Naive thymus-derived CD8-positive, alpha-beta T cell (primary cell): ENCODE measurements around the gene EYS. TPM values are rescaled to one million over a fixed set of nuclear protein-coding genes. Genes with fewer than 3 reads are reported as not detected.
"Not testable (repeated sequence)": the region's sequence is repeated elsewhere in the genome, so short reads cannot be mapped to it uniquely, and the experiment has no call there.

Source experiments
- ATAC-seq, 2 donors: fragments of 150-1000 bp; cut with Tn5 transposase in 1 of 2; sonication (Bioruptor Pico), chemical (Tn5 transposase) in 1 of 2; 1 replicate in 1 of 2; 2 replicates in 1 of 2; pipeline ENCODE4 v1.10.0; 2021; ENCODE audit warnings: mild to moderate bottlenecking in 2 of 2, moderate library complexity in 2 of 2
- POLR2A ChIA-PET: fragments of 350-600 bp; sonication (Branson Sonifier 250); formaldehyde crosslinking; loops from one replicate; lab custom pipeline; 2021; ENCODE audit warnings: antibody characterized with exemption; lab: Charles Lee
- DNase-seq, 10 donors: peaks; one replicate each; pipeline versions ENCODE4 v3.0.0 to v3.0.0-alpha.2; 2020 to 2022
- H3K27ac Mint-ChIP-seq, 10 donors: one replicate each; pipeline ENCODE4 v1.8.0; 2020 to 2022; ENCODE audit warnings: mild to moderate bottlenecking in 10 of 10, mixed read lengths in 10 of 10, moderate library complexity in 4 of 10, inconsistent platforms in 1 of 10
- H3K27me3 Mint-ChIP-seq, 5 donors: one replicate each; pipeline ENCODE4 v1.8.0; 2021 to 2022; ENCODE audit warnings: mixed read lengths in 5 of 5
- H3K36me3 Mint-ChIP-seq, 3 donors: one replicate each; pipeline ENCODE4 v1.8.0; 2020 to 2022; ENCODE audit warnings: mixed read lengths in 3 of 3, mild to moderate bottlenecking in 2 of 3, inconsistent platforms in 1 of 3
- H3K4me1 Mint-ChIP-seq, 4 donors: one replicate each; pipeline ENCODE4 v1.8.0; 2021 to 2022; ENCODE audit warnings: mixed read lengths in 4 of 4
- H3K4me3 Mint-ChIP-seq, 10 donors: one replicate each; pipeline ENCODE4 v1.8.0; 2020 to 2022; ENCODE audit warnings: mild to moderate bottlenecking in 10 of 10, mixed read lengths in 10 of 10, moderate library complexity in 6 of 10, inconsistent platforms in 1 of 10
- H3K9me3 Mint-ChIP-seq, 9 donors: one replicate each; pipeline ENCODE4 v1.8.0; 2020 to 2022; ENCODE audit warnings: mixed read lengths in 9 of 9, mild to moderate bottlenecking in 3 of 9, inconsistent platforms in 1 of 9, moderate library complexity in 1 of 9
- polyA plus RNA-seq, 3 donors: library from polyadenylated mRNA; unstranded; fragments of 300-500 nt; fragmentation: Illumina TruSeq; gene quantifications; one replicate each; pipeline ENCODE4 v1.2.3, GENCODE V29; 2021
- total RNA-seq, 8 experiments: library from RNA in 2 of 8; stranded (reverse) in 2 of 8; gene quantifications; one replicate each; pipeline ENCODE4 v1.2.3 and lab custom pipeline; 2021 to 2026

EYS gene
- total and polyA plus RNA-seq, 5 experiments from 2014 or later, result 0.07 to 0.09 TPM; not detected in 3

- Mint-ChIP-seq H3K4me1 (no peaks in the 10 kb centered on the region), H3K36me3 (no peaks in the 10 kb centered on the region), H3K27me3 (peaks cover 0 to 2% (median 0%) of the 10 kb centered on the region in 5 donors), H3K27ac (no peak overlapping the region), H3K4me3 (no peak overlapping the region), H3K9me3 (peaks cover 0 to 13% (median 2%) of the 10 kb centered on the region in 9 donors)
- DNase-seq, result no peak
- POLR2A ChIA-PET, result no interaction called here
- ATAC-seq, result no peak
Measured at GRCh38 chr6:63935732-63936131, 1771.3 kb downstream of the EYS start.

- DNase-seq, H3K9me3 Mint-ChIP-seq, H3K4me1 Mint-ChIP-seq, H3K27ac Mint-ChIP-seq, H3K27me3 Mint-ChIP-seq, H3K4me3 Mint-ChIP-seq, POLR2A ChIA-PET, ATAC-seq, H3K36me3 Mint-ChIP-seq: not testable (repeated sequence)
Measured at GRCh38 chr6:63933948-63934347, 1773.1 kb downstream of the EYS start.

GRCh38 chr6:63930848-63931247 is 1776.2 kb downstream of the EYS start:
- POLR2A ChIA-PET, result no interaction called here
- Mint-ChIP-seq H3K9me3 (peaks cover 0 to 5% (median 0%) of the 10 kb centered on the region in 9 donors), H3K4me3 (no peak overlapping the region), H3K27me3 (peaks cover 0 to 3% (median 0%) of the 10 kb centered on the region in 5 donors), H3K36me3 (no peaks in the 10 kb centered on the region), H3K27ac (no peak overlapping the region), H3K4me1 (no peaks in the 10 kb centered on the region)
- ATAC-seq (no peak), DNase-seq (no peak)

- DNase-seq, result no peak
- no peak overlapping the region for H3K27ac Mint-ChIP-seq
- peaks cover 0 to 2% (median 0%) of the 10 kb centered on the region in 5 donors for H3K27me3 Mint-ChIP-seq
- H3K4me3 Mint-ChIP-seq, result no peak overlapping the region
- no peaks in the 10 kb centered on the region for H3K4me1 Mint-ChIP-seq
- POLR2A ChIA-PET, result no interaction called here
- H3K36me3 Mint-ChIP-seq, result no peaks in the 10 kb centered on the region
- no peak for ATAC-seq
- peaks cover 0 to 5% (median 0%) of the 10 kb centered on the region in 9 donors for H3K9me3 Mint-ChIP-seq
Measured at GRCh38 chr6:63929111-63929510, 1777.9 kb downstream of the EYS start.

DNA sequence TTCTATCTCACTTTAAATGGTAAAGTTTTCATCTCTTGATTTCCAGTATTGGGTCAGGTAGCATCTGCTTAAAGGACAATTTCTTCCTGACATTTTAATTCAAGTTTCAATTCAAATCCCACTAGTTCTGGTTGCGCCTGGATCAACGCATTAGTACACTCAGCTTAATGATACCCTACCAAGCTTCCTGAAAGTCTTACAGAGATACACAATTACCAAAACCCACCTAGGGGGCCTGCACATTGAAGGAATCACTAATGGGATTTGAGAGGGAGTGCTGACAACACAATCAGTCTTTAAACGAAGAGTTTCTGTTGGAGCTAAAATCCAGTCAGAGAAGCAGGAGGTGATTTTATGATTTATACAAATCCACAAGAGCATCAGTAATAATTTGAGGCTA is 1778.4 kb downstream of the EYS start:
- DNase-seq (no peak), ATAC-seq (no peak)
- POLR2A ChIA-PET, result no interaction called here
- Mint-ChIP-seq H3K4me1 (no peaks in the 10 kb centered on the region), H3K4me3 (no peak overlapping the region), H3K9me3 (peaks cover 0 to 3% (median 0%) of the 10 kb centered on the region in 9 donors), H3K36me3 (no peaks in the 10 kb centered on the region), H3K27ac (no peak overlapping the region), H3K27me3 (peaks cover 0 to 2% (median 0%) of the 10 kb centered on the region in 5 donors)

DNA sequence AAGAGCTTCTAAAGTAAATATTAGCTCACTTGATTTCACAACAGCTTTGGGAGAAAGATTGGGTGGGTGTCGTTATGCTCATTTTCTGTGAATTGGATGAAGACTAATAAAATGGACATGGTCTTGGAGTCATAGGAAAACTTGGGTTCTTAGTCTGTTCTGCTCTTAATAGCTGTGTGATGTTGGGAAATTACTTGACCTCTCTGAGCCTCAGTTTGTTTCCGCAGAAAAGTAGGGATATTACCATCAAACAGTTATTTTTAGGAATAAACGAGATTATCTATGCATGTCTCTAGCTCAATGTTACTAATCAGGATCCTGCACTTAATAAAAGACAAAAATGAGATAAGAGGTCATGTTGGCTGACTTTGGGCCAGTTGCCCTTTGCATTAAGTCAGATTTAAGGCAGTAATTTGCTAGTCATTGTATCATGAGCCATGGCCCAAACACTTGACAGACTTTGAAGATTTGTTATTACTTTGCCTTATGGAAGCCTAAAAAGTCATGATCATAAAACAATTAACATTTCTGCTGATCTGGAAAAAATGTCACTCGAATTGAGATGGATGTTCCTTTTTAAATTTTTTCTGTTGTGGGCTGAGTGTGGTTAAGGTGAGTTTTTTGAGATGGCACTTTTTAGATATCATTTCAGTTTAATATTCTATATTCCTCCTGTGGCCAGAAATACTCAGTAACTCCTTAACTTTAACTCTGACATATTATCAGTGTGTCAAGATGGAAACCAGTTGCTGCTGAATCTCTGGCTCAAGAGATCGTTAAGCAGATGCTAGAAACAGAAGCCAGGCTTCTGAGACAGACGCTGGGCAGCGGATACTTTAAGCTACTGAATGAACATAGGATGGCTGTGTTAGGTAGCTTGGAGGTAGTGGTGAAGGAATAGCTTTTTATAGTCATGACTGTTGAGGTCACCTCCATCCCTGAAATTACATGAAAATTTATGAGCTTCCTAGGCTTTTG is 1779.8 kb downstream of the EYS start:
- POLR2A ChIA-PET, result no interaction called here

DNA sequence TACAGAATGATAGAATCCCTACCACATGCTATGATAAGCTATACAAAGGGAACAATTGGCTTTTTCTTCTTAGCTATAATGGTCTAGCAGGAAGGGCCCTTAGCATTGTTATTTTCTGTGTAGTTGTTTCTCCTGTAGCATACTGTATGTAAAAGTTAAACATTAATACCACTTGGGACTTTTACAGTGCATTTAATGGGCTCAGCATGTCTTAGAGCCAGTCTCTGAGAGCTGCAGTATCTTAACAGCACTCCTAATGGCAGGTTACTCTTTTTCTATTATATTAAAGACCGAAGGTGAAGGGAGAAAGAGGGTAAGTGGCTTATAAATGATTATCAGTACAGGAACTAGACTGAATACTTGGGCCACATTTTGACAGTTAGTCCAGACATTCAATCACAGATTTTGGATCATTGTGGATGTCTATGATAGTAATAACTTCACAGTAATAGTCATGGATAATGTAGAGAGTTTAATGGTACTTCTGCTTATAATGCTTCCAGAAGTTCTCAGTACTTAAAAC is 1780.7 kb downstream of the EYS start:
- DNase-seq (no peak), ATAC-seq (no peak)
- H3K36me3 Mint-ChIP-seq, result no peaks in the 10 kb centered on the region
- peaks cover 0 to 4% (median 2%) of the 10 kb centered on the region in 5 donors for H3K27me3 Mint-ChIP-seq
- no peaks in the 10 kb centered on the region for H3K4me1 Mint-ChIP-seq
- POLR2A ChIA-PET, result no interaction called here
- no peak overlapping the region for H3K4me3 Mint-ChIP-seq
- H3K27ac Mint-ChIP-seq, result no peak overlapping the region
- H3K9me3 Mint-ChIP-seq, result no peaks in the 10 kb centered on the region

More for the DNA sequence above, 1779.8 kb downstream of the EYS start:
- Mint-ChIP-seq H3K9me3 (no peaks in the 10 kb centered on the region), H3K4me1 (no peaks in the 10 kb centered on the region), H3K36me3 (no peaks in the 10 kb centered on the region), H3K4me3 (no peak overlapping the region), H3K27me3 (peaks cover 0 to 2% (median 0%) of the 10 kb centered on the region in 5 donors), H3K27ac (no peak overlapping the region)
- no peak for ATAC-seq
- no peak for DNase-seq

DNA sequence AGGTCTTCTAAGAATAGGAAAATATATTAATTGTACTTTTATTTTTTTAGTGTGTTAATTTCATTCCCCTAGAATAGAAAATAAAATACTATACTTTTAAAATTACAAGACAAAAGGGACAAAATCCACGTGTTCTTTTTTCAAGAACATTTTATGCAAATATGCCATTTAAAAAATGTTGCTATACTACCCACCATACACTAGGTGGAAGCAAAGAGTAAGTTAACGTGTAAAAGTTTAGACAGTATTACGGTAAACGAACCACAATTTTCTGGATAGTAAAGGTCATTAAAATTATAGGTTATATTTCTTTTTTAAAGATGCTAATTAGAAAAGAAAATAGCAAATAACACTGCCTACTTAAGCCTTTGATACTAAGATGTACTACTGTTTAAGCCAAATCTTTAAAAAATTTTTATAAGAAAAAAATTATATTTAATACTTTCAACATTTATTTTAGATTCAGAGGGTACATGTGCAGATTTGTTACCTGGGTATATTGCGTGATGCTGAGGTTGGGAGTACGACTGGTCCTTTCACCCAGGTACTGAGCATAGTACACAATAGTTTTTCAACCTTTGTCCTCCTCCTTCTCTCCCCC is 1783.8 kb downstream of the EYS start:
- H3K4me3 Mint-ChIP-seq, result no peak overlapping the region
- H3K36me3 Mint-ChIP-seq, result no peaks in the 10 kb centered on the region
- DNase-seq (peak in 3 of 10 donors; percentile 13 to 16 (median 15)), ATAC-seq (peak in 1 of 2 donors; percentile 48)
- H3K27me3 Mint-ChIP-seq, result peaks cover 1 to 18% (median 2%) of the 10 kb centered on the region in 5 donors
- no peaks in the 10 kb centered on the region for H3K4me1 Mint-ChIP-seq
- POLR2A ChIA-PET, result no interaction called here
- H3K9me3 Mint-ChIP-seq, result no peaks in the 10 kb centered on the region
- no peak overlapping the region for H3K27ac Mint-ChIP-seq

DNA sequence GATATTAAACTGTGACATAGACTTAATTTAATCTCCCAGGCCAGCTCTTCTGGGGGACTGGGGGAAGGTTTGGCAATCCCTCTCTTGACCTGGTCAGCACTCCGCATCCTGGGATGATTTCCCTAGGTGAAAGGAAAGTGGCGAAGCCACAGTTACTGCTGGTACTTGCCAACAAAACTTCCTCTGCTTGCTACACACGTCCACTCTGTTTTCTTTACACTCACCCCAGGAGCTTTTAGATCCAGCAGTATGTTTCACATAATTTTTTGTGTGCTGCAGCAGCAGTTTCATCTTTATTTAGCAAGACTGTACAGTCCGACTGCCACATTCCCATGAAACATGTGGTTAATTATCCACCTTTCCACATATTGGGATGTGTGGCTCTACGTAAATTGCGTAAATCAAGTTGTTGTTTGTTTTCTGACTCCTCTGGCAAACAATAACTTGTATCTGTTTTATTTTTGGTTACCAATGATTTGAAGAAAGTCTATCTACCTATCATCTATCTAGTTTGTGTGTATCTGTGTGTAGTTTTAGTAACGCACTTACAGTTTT is 1787.4 kb downstream of the EYS start:
- no peak for ATAC-seq
- H3K27ac Mint-ChIP-seq, result no peak overlapping the region
- no peak overlapping the region for H3K4me3 Mint-ChIP-seq
- H3K9me3 Mint-ChIP-seq, result no peaks in the 10 kb centered on the region
- no peak for DNase-seq
- H3K27me3 Mint-ChIP-seq, result peaks cover 0 to 18% (median 3%) of the 10 kb centered on the region in 5 donors
- POLR2A ChIA-PET, result no interaction called here
- no peaks in the 10 kb centered on the region for H3K4me1 Mint-ChIP-seq
- H3K36me3 Mint-ChIP-seq, result no peaks in the 10 kb centered on the region

DNA sequence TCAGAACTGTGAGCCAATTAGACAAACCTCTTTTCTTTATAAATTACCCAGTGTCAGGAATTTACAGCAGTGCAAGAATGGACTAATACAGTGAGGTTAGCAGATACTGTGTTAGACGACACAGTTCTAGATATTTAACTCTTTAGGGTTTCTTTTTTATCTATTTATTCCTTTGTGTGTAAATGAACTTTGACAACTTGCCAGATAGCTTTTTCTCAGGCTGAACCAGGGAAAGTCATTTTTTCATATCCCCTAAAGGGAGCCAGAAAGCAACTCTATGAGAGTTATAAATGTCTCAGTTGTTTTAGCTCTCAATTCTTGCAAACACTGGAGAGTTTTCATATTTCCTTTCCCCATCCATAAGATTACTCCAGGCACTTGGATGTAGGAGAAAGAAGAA is 1794.1 kb downstream of the EYS start:
- Mint-ChIP-seq H3K9me3 (peaks cover 0 to 3% (median 0%) of the 10 kb centered on the region in 9 donors), H3K27me3 (peaks cover 0 to 3% (median 1%) of the 10 kb centered on the region in 5 donors), H3K27ac (no peak overlapping the region), H3K36me3 (no peaks in the 10 kb centered on the region), H3K4me1 (no peaks in the 10 kb centered on the region), H3K4me3 (no peak overlapping the region)
- ATAC-seq (no peak), DNase-seq (no peak)
- POLR2A ChIA-PET, result no interaction called here

DNA sequence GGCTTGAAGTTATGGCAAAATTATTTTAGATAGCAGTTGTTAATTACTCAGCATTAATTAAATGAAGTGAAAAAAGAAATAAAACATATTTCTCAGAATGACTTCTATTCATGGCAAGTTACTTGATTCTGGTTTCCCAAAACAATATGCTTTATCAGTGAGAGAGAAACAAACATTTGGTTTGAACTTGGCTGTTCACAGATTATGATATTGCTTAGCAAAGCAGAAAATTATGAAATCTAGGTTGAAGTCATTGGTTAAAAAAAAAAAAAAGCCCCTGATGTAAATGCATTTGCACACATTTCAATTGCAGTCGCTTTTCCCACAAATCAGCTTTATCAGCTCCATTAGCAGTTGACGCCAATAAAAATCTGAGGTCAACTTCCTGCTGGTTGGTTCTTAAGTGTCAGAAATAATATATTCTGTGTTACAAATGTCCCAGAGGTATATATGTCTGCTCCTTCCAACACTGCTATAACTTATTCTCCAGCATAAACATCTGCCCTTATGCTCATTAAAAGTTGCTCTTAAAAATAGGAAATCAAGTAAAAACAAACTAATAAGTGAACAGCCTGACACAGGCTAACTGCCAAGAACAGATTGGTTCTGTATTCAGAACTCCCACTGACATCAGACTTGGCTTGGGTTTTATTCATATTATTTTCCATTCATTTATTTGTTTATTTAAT is 1796.0 kb downstream of the EYS start:
- POLR2A ChIA-PET, result no interaction called here
- Mint-ChIP-seq H3K27ac (no peak overlapping the region), H3K9me3 (peaks cover 0 to 3% (median 0%) of the 10 kb centered on the region in 9 donors), H3K4me3 (no peak overlapping the region), H3K4me1 (no peaks in the 10 kb centered on the region), H3K36me3 (no peaks in the 10 kb centered on the region), H3K27me3 (peaks cover 0 to 1% (median 0%) of the 10 kb centered on the region in 5 donors)
- no peak for ATAC-seq
- DNase-seq, result no peak

DNA sequence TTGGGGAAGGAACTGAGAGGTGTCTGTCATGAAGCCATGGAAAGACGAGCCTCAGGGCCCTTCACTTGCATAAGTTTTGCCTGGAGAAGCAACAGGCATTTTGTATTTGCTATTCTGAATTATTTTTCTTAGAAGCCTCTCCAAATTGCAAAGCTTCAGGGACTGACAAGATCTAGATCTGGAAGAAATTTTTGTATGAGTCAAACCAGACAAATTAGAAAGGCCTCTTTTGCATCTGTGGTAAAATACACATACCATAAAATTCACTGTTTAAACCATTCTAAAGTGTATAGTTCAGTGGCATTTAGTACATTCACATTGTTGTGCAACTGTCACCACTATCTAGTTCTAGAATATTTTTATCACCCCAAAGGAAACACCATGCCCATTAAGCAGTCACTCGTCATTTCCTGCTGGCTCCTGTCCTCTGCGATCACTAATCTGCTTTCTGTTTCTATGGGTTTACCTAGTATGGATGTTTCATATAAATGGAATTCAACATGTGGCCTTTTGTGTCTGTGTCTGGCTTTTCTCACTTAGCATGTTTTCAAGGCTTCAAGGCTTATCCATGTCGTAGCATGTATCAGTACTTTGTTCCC is 1802.3 kb downstream of the EYS start:
- Mint-ChIP-seq H3K27me3 (peaks cover 0 to under 1% (median 0%) of the 10 kb centered on the region in 5 donors), H3K9me3 (peaks cover 0 to under 1% (median 0%) of the 10 kb centered on the region in 9 donors), H3K36me3 (no peaks in the 10 kb centered on the region), H3K4me3 (no peak overlapping the region), H3K27ac (no peak overlapping the region), H3K4me1 (peaks cover 0 to 4% (median under 1%) of the 10 kb centered on the region in 4 donors)
- ATAC-seq (no peak), DNase-seq (no peak)
- POLR2A ChIA-PET, result no interaction called here
